Loucy (cell line): ENCODE measurements around the gene PPARGC1A.

Experiments
- H2AFZ ChIP-seq: fragments of 200-600 bp; sonication (generic); 2 replicates; pipeline ENCODE4 v1.6.0; 2016; ENCODE audit warnings: antibody characterized with exemption, mild to moderate bottlenecking, low read length, moderate library complexity
- H3F3A ChIP-seq: fragments of 200-600 bp; 2 replicates; pipeline ENCODE4 v1.6.0; 2016; ENCODE audit warnings: antibody characterized with exemption, low read depth, mild to moderate bottlenecking
- H3K27me3 ChIP-seq: fragments of 200-600 bp; sonication (generic); 2 replicates; pipeline ENCODE4 v1.6.1; 2014; ENCODE audit warnings: low read length, mild to moderate bottlenecking; ENCODE audit not compliant: insufficient read depth, poor library complexity, severe bottlenecking
- H3K36me3 ChIP-seq: fragments of 200-600 bp; sonication (generic); 2 replicates; pipeline ENCODE4 v1.6.1; 2016; ENCODE audit warnings: low read length; ENCODE audit not compliant: insufficient read depth
- H3K4me1 ChIP-seq: fragments of 200-600 bp; sonication (generic); 2 replicates; pipeline ENCODE4 v1.5.1; 2014; ENCODE audit warnings: low read length, mild to moderate bottlenecking; ENCODE audit not compliant: insufficient read depth, poor library complexity, severe bottlenecking
- H3K4me2 ChIP-seq: fragments of 200-600 bp; sonication (generic); 2 replicates; pipeline ENCODE4 v1.6.0; 2014; ENCODE audit warnings: antibody characterized with exemption, low read length, low read depth, mild to moderate bottlenecking; ENCODE audit not compliant: poor library complexity, severe bottlenecking
- H3K4me3 ChIP-seq: fragments of 200-600 bp; sonication (generic); 2 replicates; pipeline ENCODE4 v1.5.1; 2014; ENCODE audit warnings: low read length, mild to moderate bottlenecking, mixed read lengths; ENCODE audit not compliant: poor library complexity, severe bottlenecking
- H3K79me2 ChIP-seq: fragments of 200-600 bp; sonication (generic); 2 replicates; pipeline ENCODE4 v1.6.1; 2014; ENCODE audit warnings: low read length; ENCODE audit not compliant: insufficient read depth
- H3K9ac ChIP-seq: fragments of 200-600 bp; sonication (generic); 2 replicates; pipeline ENCODE4 v1.6.0; 2014; ENCODE audit warnings: mild to moderate bottlenecking, low read depth, low read length, moderate library complexity; ENCODE audit not compliant: poor library complexity, severe bottlenecking
- H3K9me2 ChIP-seq: fragments of 200-600 bp; sonication (generic); replicated peaks from 2 replicates; pipeline ENCODE4 v1.6.1; 2016; ENCODE audit warnings: low read depth, low read length, mixed read lengths
- H3K9me3 ChIP-seq: fragments of 200-600 bp; sonication (generic); 2 replicates; pipeline ENCODE4 v1.6.1; 2014; ENCODE audit warnings: mild to moderate bottlenecking, antibody characterized with exemption, low read length, low read depth; ENCODE audit not compliant: insufficient read depth
- H4K20me1 ChIP-seq: fragments of 200-600 bp; sonication (generic); 2 replicates; pipeline ENCODE4 v1.6.0; 2014; ENCODE audit warnings: antibody characterized with exemption, low read length, mild to moderate bottlenecking; ENCODE audit not compliant: insufficient read depth, poor library complexity, severe bottlenecking
- CTCF ChIP-seq: fragments of 200-600 bp; sonication (generic); conservative IDR thresholded peaks from 2 replicates; pipeline ENCODE4 v1.5.1; 2014; ENCODE audit warnings: mild to moderate bottlenecking, antibody characterized with exemption, low read length
- EZH2phosphoT487 ChIP-seq: fragments of 200-600 bp; IDR thresholded peaks from 2 replicates; pipeline ENCODE4 v1.6.1; 2018; ENCODE audit warnings: antibody characterized with exemption, mild to moderate bottlenecking, moderate library complexity, borderline replicate concordance

Gene PPARGC1A

DNA sequence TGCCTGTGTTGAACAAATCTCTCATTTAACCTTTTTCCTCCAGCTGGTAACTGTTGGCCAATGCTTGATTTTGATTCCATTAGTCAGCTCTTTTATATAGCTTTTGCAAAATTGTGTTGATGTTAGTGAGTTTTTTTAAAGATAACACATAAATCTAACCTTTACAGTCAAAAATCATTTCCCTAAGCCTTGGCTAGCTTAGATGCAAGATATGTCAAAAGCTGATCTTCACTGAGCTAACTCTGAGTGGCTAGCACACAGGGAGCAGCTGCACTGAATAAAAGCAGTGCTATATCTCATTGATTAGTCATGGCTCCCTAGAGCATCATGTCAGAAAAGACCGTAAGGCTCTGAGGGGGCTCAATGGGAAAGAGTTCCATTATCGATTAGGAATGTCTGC, 78.7 kb downstream of the PPARGC1A start:
- Histone ChIP-seq H3K9ac (no peak overlapping the region), H2AFZ (no peak overlapping the region)

GRCh38 chr4:23805450-23805851, 84.4 kb downstream of the PPARGC1A start:
- Histone ChIP-seq H3K9ac (no peak overlapping the region), H3F3A (no peaks in the 10 kb centered on the region), H3K36me3 (no peaks in the 10 kb centered on the region), H3K9me2 (no peaks in the 10 kb centered on the region), H3K4me3 (no peak overlapping the region), H3K27me3 (no peaks in the 10 kb centered on the region), H2AFZ (no peak overlapping the region), H3K4me2 (no peak overlapping the region), H4K20me1 (no peaks in the 10 kb centered on the region), H3K9me3 (no peaks in the 10 kb centered on the region), H3K79me2 (no peaks in the 10 kb centered on the region), H3K4me1 (no peaks in the 10 kb centered on the region)
- TF ChIP-seq EZH2phosphoT487 (no peak), CTCF (no peak)

More for the DNA sequence above, 78.7 kb downstream of the PPARGC1A start:
- no peak overlapping the region for H3K4me3 ChIP-seq
- H3K27me3 ChIP-seq: no peaks in the 10 kb centered on the region
- H3K4me1 ChIP-seq: no peaks in the 10 kb centered on the region
- H3F3A ChIP-seq: no peaks in the 10 kb centered on the region
- no peaks in the 10 kb centered on the region for H3K36me3 ChIP-seq
- no peak overlapping the region for H3K4me2 ChIP-seq
- H3K9me3 ChIP-seq: no peaks in the 10 kb centered on the region
- no peaks in the 10 kb centered on the region for H3K79me2 ChIP-seq
- TF ChIP-seq CTCF (no peak), EZH2phosphoT487 (no peak)
- H4K20me1 ChIP-seq: no peaks in the 10 kb centered on the region
- H3K9me2 ChIP-seq: no peaks in the 10 kb centered on the region

GRCh38 chr4:23789762-23790161, 100.1 kb downstream of the PPARGC1A start:
- no peaks in the 10 kb centered on the region for H3K36me3 ChIP-seq
- no peaks in the 10 kb centered on the region for H3K79me2 ChIP-seq
- no peak overlapping the region for H2AFZ ChIP-seq
- TF ChIP-seq EZH2phosphoT487: no peak
- no peak for TF ChIP-seq CTCF
- no peak overlapping the region for H3K4me2 ChIP-seq
- H4K20me1 ChIP-seq: no peaks in the 10 kb centered on the region
- H3K9me3 ChIP-seq: no peaks in the 10 kb centered on the region
- H3K4me3 ChIP-seq: no peak overlapping the region
- H3K27me3 ChIP-seq: no peaks in the 10 kb centered on the region
- H3K9me2 ChIP-seq: no peaks in the 10 kb centered on the region
- no peaks in the 10 kb centered on the region for H3F3A ChIP-seq
- no peaks in the 10 kb centered on the region for H3K4me1 ChIP-seq
- no peak overlapping the region for H3K9ac ChIP-seq
